HL-60 (cell line): ENCODE data around the gene FANCC.

Source experiments
- DNase-seq, 2 experiments: peaks; one replicate each; pipeline ENCODE4 v3.0.0-alpha.2; 2010 to 2020; ENCODE audit warnings: low read depth in 1 of 2, low spot score in 1 of 2
- H3K27ac ChIP-seq: fragments of 250-450 bp; sonication (Bioruptor Pico); replicated peaks from 2 replicates; pipeline ENCODE4 v1.5.1; 2020; ENCODE audit warnings: mild to moderate bottlenecking, moderate library complexity
- H3K27me3 ChIP-seq: fragments of 250-450 bp; sonication (Bioruptor Pico); 2 replicates; pipeline ENCODE4 v1.5.1; 2021; ENCODE audit warnings: mild to moderate bottlenecking, moderate library complexity; ENCODE audit not compliant: insufficient read depth, poor library complexity, severe bottlenecking
- H3K4me3 ChIP-seq: replicated peaks from 2 replicates; pipeline ENCODE4 v1.5.1; 2011; ENCODE audit warnings: mild to moderate bottlenecking, control low read depth, low read length; ENCODE audit not compliant: insufficient read depth
- GABPA ChIP-seq: IDR thresholded peaks from 2 replicates; pipeline ENCODE4 v1.6.1; 2012; ENCODE audit warnings: low read depth
- POLR2AphosphoS5 ChIP-seq: IDR thresholded peaks from 2 replicates; pipeline ENCODE4 v1.6.1; 2012; ENCODE audit warnings: low read depth
- SPI1 ChIP-seq: IDR thresholded peaks from 2 replicates; pipeline ENCODE4 v1.6.1; 2012; ENCODE audit warnings: low read depth, mild to moderate bottlenecking, borderline replicate concordance
- TF ChIP-seq, protein P1 (sequence below): IDR thresholded peaks from one replicate; pipeline ENCODE4 v1.5.1; 2011; ENCODE audit warnings: low read length, control low read depth, inconsistent platforms; ENCODE audit not compliant: insufficient read depth
- TF ChIP-seq, protein P2 (sequence below): IDR thresholded peaks from 2 replicates; pipeline ENCODE4 v1.6.1; 2012; ENCODE audit warnings: low read depth; ENCODE audit not compliant: insufficient replicate concordance

The FANCC gene

DNA sequence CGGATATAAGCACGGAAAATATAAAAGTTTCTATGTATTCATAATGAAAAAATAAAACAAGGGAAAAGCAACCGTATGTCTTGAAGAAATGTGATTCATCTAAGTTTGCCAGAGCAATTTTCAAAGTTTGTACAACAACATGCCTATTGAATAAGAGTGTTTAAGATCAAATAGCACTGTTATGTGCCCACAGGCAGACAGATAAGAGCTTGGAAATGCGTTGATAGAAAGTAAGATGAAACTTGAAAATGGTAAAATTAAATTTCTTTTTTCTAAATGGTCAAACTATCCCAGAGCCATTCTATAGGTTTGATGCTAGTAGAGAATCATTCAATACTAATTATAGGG lies 189.4 kb downstream of the FANCC start:
- Histone ChIP-seq H3K4me3 (no peak overlapping the region), H3K27ac (no peak overlapping the region), H3K27me3 (no peaks in the 10 kb centered on the region)
- no peak for TF ChIP-seq GABPA
- no peak for DNase-seq

DNA sequence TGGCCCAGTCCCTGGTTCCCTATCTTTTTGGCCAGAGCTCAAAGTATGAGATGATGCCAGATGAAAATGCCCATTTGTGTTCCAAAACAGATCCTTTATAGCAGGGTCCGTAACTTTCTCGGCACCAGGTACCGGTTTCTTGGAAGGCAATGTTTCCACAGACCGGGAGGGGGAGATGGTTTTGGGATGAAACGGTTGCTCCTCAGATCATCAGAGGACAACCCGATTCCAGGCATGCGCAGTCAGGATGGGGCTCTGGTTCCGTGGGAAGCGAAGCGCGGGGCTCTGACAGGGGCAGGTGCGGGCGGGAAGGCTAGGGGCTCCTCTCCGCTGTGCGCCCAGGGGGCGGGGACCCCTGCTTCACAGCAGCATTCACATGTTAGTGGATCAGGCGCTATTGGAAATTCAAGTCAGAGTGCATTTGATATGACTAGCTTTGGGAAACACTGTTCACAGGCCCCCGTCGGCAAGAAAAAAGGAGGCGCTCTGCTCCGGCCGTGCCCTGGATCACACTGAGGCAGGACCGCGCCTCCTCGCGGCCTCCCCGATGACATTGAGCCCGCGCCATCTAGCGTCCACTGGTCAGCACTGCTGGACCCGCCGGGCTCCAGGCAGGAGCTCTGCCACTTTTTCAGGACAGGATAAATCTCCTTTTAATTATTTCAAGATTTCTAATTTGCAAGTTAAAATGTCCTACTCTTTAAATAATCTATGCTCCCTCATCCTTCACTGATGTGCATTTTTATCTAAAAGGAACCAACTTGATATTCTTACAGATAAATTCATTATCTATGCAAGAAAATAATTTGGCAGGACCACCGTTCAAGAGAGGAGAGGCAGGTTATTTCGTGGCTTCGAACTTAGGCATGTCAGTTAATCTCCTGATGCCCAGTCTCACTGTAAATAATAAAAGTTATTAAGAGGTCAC lies 190.0 kb downstream of the FANCC start:
- Histone ChIP-seq H3K27me3 (no peaks in the 10 kb centered on the region), H3K4me3 (no peak overlapping the region), H3K27ac (no peak overlapping the region)
- TF ChIP-seq, protein P1, sequence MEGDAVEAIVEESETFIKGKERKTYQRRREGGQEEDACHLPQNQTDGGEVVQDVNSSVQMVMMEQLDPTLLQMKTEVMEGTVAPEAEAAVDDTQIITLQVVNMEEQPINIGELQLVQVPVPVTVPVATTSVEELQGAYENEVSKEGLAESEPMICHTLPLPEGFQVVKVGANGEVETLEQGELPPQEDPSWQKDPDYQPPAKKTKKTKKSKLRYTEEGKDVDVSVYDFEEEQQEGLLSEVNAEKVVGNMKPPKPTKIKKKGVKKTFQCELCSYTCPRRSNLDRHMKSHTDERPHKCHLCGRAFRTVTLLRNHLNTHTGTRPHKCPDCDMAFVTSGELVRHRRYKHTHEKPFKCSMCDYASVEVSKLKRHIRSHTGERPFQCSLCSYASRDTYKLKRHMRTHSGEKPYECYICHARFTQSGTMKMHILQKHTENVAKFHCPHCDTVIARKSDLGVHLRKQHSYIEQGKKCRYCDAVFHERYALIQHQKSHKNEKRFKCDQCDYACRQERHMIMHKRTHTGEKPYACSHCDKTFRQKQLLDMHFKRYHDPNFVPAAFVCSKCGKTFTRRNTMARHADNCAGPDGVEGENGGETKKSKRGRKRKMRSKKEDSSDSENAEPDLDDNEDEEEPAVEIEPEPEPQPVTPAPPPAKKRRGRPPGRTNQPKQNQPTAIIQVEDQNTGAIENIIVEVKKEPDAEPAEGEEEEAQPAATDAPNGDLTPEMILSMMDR = peak; percentile 84
- TF ChIP-seq SPI1 = no peak
- TF ChIP-seq GABPA = no peak
- peak; percentile 26 to 68 for DNase-seq

DNA sequence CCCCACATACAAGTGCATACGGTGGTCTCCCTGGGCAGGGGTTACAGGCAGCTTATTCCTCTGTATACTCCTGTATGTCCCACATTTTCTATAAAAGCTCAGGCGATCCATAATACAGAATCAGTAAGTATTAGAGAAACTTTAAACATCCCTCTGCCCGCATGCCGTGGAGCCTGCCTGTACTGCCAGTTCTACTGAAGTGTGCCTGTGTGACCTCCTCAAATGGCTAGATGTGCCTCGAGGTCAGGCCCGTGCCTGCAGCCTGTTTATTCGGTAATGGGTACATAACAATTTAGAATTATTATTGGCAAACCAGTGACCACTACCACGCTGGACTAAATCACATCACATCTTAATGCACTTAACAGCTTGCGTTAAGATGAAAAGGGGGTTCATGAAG lies 190.8 kb downstream of the FANCC start:
- TF ChIP-seq, protein P1 = no peak
- TF ChIP-seq POLR2AphosphoS5 (no peak), SPI1 (no peak), GABPA (no peak)
- TF ChIP-seq, protein P2, sequence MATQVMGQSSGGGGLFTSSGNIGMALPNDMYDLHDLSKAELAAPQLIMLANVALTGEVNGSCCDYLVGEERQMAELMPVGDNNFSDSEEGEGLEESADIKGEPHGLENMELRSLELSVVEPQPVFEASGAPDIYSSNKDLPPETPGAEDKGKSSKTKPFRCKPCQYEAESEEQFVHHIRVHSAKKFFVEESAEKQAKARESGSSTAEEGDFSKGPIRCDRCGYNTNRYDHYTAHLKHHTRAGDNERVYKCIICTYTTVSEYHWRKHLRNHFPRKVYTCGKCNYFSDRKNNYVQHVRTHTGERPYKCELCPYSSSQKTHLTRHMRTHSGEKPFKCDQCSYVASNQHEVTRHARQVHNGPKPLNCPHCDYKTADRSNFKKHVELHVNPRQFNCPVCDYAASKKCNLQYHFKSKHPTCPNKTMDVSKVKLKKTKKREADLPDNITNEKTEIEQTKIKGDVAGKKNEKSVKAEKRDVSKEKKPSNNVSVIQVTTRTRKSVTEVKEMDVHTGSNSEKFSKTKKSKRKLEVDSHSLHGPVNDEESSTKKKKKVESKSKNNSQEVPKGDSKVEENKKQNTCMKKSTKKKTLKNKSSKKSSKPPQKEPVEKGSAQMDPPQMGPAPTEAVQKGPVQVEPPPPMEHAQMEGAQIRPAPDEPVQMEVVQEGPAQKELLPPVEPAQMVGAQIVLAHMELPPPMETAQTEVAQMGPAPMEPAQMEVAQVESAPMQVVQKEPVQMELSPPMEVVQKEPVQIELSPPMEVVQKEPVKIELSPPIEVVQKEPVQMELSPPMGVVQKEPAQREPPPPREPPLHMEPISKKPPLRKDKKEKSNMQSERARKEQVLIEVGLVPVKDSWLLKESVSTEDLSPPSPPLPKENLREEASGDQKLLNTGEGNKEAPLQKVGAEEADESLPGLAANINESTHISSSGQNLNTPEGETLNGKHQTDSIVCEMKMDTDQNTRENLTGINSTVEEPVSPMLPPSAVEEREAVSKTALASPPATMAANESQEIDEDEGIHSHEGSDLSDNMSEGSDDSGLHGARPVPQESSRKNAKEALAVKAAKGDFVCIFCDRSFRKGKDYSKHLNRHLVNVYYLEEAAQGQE = no peak
- no peak overlapping the region for H3K27ac ChIP-seq
- H3K27me3 ChIP-seq = no peaks in the 10 kb centered on the region
- H3K4me3 ChIP-seq = no peak overlapping the region
- no peak for DNase-seq

DNA sequence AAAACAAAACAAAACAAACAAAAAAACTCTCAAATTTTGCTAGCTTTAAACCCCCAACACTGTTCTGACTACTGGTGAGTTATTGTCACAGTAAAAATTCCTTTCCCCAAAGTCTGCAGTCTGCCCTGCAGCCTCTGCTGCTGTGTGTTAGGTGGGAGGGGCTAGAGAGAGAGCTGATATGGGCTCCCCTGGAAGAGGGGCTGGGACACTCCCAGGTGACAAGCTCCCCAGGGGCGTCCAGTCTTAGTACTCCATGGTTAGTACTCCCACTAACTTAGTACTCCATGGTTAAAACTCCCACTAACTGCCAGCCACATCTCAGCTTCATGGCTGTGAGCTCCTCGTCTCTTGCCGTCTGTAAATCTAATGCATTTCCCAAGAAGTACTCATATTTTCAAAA lies 191.9 kb downstream of the FANCC start:
- no peak for TF ChIP-seq GABPA
- TF ChIP-seq, protein P1 = no peak
- TF ChIP-seq, protein P2 = no peak
- no peak for TF ChIP-seq POLR2AphosphoS5
- TF ChIP-seq SPI1 = no peak
- H3K27me3 ChIP-seq = no peaks in the 10 kb centered on the region

More for the DNA sequence above, 191.9 kb downstream of the FANCC start:
- Histone ChIP-seq H3K4me3 (no peak overlapping the region), H3K27ac (no peak overlapping the region)
- no peak for DNase-seq
